ENCODE data around the gene GTF3C5.

Gene GTF3C5

DNA sequence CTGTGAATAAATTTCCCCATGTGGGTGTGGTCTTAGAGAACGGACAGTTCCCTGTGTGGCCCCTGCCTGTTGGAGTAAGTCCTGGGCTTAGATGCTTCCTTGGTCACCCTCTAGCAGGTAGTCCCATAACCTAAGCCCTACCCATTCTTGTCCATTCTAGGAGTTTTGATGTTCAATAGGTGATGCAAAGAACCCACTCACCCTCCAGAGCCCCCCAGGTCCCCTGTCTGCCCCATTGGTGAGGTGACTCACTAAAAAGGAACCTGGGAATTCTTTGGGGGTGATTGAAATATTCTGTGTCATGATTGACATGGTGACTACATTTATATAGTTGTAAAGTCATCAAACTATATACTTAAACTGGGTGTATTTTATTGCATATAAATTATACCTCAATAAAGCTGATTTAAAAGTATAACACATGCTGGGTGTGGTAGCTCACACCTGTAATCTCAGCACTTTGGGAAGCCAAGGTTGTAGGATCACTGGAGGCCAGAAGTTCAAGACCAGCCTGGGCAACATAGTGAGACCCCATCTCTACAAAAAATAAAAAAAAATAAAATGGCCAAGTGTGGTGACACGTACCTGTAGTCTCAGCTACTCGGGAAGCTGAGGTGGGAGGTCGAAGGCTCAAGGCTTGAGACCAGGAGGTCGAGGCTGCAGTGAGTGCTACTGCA, 20.8 kb upstream of the GTF3C5 start:
- in situ Hi-C loops (cut with HindIII; ENCODE audit: low sequenced_read_pairs): no loop called here
- no peak overlapping the region for H3K4me3 ChIP-seq (ENCODE audit: low read depth, low read length)
- DNase-seq (ENCODE audit: low read depth): no peak
- TF ChIP-seq, protein P1, sequence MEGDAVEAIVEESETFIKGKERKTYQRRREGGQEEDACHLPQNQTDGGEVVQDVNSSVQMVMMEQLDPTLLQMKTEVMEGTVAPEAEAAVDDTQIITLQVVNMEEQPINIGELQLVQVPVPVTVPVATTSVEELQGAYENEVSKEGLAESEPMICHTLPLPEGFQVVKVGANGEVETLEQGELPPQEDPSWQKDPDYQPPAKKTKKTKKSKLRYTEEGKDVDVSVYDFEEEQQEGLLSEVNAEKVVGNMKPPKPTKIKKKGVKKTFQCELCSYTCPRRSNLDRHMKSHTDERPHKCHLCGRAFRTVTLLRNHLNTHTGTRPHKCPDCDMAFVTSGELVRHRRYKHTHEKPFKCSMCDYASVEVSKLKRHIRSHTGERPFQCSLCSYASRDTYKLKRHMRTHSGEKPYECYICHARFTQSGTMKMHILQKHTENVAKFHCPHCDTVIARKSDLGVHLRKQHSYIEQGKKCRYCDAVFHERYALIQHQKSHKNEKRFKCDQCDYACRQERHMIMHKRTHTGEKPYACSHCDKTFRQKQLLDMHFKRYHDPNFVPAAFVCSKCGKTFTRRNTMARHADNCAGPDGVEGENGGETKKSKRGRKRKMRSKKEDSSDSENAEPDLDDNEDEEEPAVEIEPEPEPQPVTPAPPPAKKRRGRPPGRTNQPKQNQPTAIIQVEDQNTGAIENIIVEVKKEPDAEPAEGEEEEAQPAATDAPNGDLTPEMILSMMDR (IDR thresholded peaks at IDR 0.05; ENCODE audit: low read depth, low read length, missing control alignments): no peak

DNA sequence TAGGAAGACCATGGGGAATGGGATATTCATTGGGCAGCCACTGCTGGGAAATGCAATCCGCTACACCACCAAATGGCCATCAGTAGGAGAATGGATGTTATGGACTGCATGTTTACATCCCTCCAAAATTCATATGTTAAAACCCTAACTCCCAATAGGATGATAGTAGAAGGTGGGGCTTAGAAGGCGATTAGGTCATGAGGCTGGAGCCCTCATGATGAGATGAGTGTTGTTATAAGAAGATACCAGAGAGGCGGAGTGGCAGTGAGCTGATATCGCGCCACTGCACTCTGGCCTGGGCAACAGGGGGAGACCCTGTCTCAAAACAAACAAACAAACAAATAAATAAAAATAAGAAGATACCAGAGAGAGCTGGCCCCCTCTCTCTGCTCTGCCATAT, 16.1 kb upstream of the GTF3C5 start:
- no peak for DNase-seq (ENCODE audit: low read depth)
- TF ChIP-seq, protein P1 (IDR thresholded peaks at IDR 0.05; ENCODE audit: low read depth, low read length, missing control alignments): no peak
- H3K4me3 ChIP-seq (ENCODE audit: low read depth, low read length): no peak overlapping the region
- in situ Hi-C loops (cut with HindIII; ENCODE audit: low sequenced_read_pairs): no loop called here

DNA sequence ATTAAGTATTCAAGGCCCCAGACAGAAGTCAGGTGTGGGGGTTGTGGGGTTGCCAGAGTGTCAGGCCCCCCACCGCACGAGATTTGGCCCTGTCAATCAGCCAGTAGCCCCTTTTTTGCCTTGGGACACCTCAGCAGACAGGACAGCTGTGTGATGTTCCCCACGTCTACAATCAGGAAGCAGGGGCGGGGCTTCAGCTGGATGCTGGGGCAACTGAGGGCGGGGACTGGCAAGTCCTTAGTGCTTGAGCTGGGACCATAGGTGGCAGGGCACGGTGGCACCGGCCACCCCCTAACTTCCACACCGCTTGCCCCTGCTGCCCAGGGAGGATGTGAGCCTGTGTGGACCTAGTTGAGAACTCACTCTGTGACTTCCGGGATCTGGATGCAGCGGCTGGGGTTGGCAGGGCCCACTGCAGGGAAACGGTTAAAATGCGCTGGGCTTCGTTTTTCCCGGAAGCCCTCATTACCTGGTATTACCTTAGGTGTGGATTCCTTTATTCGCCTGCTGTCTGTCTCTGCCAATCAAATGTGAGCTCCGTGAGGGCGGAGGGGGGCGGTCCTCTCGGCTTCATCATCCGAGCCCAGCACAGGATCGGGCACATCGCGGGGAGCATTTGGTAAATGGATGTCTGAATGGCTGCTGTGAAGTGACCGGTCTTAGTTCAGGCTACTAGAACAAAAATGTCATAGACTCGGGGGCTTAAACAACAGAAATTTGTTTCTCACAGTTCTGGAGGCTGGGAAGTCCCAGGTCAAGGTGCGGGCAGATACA, 7.5 kb upstream of the GTF3C5 start:
- in situ Hi-C loops (cut with HindIII; ENCODE audit: low sequenced_read_pairs): no loop called here
- no peak for DNase-seq (ENCODE audit: low read depth)
- no peak overlapping the region for H3K4me3 ChIP-seq (ENCODE audit: low read depth, low read length)
- TF ChIP-seq, protein P1 (IDR thresholded peaks at IDR 0.05; ENCODE audit: low read depth, low read length, missing control alignments): no peak

DNA sequence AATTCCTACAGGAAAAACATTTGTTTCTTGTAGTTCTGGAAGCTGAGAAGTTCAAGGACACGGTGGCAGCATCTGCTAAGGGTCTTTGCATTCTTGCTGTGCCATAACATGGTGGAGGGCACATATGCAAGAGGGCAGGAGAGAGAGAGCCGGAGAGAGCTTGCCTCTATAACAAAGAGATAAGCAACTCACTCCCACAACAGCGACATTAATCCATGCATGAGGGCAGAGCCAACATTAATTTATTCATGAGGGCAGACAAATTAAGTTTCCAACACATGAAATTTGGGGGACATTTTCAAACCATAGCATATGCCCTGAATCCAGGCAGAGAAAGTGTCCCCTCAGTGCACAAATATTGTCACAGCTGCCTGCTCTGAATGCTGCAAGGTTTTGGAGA, 4.4 kb upstream of the GTF3C5 start:
- no peak for DNase-seq (ENCODE audit: low read depth)
- H3K4me3 ChIP-seq (ENCODE audit: low read depth, low read length): no peak overlapping the region
- TF ChIP-seq, protein P1 (IDR thresholded peaks at IDR 0.05; ENCODE audit: low read depth, low read length, missing control alignments): no peak
- in situ Hi-C loops (cut with HindIII; ENCODE audit: low sequenced_read_pairs): no loop called here

DNA sequence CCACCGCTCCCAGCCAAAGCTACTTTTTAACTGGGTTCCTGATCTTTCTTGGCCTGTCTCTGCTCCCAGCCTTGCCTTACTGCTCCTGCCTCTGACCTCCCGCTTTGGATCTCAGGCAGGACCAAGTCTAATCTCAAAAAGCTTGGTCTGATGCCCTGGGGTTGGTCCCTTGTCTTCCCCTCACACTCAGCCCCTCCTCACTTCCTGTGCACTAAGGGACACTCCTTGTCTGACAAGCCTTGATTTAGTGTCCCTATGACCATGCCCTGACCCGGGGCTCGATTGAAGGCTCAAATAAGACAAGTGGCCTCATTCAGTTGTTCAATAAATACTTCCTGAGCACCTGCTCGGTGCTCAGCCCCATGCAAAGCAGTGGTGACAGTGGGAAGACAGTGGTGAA, 3.7 kb upstream of the GTF3C5 start:
- TF ChIP-seq, protein P1 (IDR thresholded peaks at IDR 0.05; ENCODE audit: low read depth, low read length, missing control alignments): no peak
- no peak overlapping the region for H3K4me3 ChIP-seq (ENCODE audit: low read depth, low read length)
- in situ Hi-C loops (cut with HindIII; ENCODE audit: low sequenced_read_pairs): no loop called here
- DNase-seq (ENCODE audit: low read depth): no peak

DNA sequence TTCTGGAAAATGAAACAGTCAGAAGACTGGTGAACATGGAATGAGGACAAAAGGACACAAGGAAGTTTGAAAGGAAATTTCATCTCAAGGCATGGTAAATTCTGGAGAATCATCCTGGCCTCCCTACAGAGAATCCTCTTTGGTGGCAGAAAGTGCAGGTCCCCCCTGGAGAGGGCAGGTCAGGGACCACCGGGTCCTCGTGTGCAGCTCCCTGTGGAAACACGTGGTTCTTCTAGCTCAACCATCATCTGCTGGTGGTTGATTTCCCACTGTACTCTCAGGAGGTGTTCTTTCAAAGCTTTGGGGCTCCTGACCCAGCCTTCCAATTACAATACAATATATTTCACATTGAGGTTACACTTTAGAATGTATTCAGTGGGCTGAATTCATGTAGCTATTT, 2.6 kb upstream of the GTF3C5 start:
- DNase-seq (ENCODE audit: low read depth): no peak
- in situ Hi-C loops (cut with HindIII; ENCODE audit: low sequenced_read_pairs): no loop called here
- no peak overlapping the region for H3K4me3 ChIP-seq (ENCODE audit: low read depth, low read length)
- TF ChIP-seq, protein P1 (IDR thresholded peaks at IDR 0.05; ENCODE audit: low read depth, low read length, missing control alignments): no peak

All from astrocyte of the cerebellum (primary cell).